AG04449 (cell line): ENCODE results near the gene CDH13.

Experiments used
- CTCF ChIA-PET: fragments of 350-600 bp; formaldehyde crosslinking; extraction: SDS; loops from one replicate; lab custom pipeline; 2021; ENCODE audit warnings: antibody characterized with exemption; lab: Yijun Ruan, JAX
- POLR2A ChIA-PET: fragments of 400-600, 350-600 bp; formaldehyde crosslinking; extraction: SDS; loops from one replicate; lab custom pipeline; 2020; ENCODE audit warnings: antibody characterized with exemption, inconsistent platforms; lab: Yijun Ruan, JAX
- DNase-seq: peaks from one replicate; pipeline ENCODE4 v3.0.0-alpha.2; 2010; ENCODE audit warnings: low read depth, low spot score
- H3K4me3 ChIP-seq: 2 replicates; pipeline ENCODE4 v1.5.1; 2011; ENCODE audit warnings: low read depth, mild to moderate bottlenecking, control low read depth, low read length
- TF ChIP-seq, protein P1 (sequence below): IDR thresholded peaks from one replicate; pipeline ENCODE4 v1.5.1; 2011; ENCODE audit warnings: mild to moderate bottlenecking, moderate library complexity, low read length, control low read depth, inconsistent platforms; ENCODE audit not compliant: insufficient read depth; ENCODE audit errors: missing control alignments

Gene CDH13

GRCh38 chr16:83116274-83116892 lies 489.6 kb downstream of the CDH13 start:
- no peak overlapping the region for H3K4me3 ChIP-seq
- TF ChIP-seq, protein P1, sequence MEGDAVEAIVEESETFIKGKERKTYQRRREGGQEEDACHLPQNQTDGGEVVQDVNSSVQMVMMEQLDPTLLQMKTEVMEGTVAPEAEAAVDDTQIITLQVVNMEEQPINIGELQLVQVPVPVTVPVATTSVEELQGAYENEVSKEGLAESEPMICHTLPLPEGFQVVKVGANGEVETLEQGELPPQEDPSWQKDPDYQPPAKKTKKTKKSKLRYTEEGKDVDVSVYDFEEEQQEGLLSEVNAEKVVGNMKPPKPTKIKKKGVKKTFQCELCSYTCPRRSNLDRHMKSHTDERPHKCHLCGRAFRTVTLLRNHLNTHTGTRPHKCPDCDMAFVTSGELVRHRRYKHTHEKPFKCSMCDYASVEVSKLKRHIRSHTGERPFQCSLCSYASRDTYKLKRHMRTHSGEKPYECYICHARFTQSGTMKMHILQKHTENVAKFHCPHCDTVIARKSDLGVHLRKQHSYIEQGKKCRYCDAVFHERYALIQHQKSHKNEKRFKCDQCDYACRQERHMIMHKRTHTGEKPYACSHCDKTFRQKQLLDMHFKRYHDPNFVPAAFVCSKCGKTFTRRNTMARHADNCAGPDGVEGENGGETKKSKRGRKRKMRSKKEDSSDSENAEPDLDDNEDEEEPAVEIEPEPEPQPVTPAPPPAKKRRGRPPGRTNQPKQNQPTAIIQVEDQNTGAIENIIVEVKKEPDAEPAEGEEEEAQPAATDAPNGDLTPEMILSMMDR = peak; percentile 2
- no peak for DNase-seq
- ChIA-PET CTCF (interaction anchor here (1.0 to 1.1 kb wide), 2 partner anchors 328 to 476 kb away, joined by 3 to 4 read pairs; no protein-coding TSS in a partner anchor), POLR2A (no interaction called here)

GRCh38 chr16:83117810-83118209 lies 491.0 kb downstream of the CDH13 start:
- CTCF ChIA-PET = no interaction called here
- POLR2A ChIA-PET = no interaction called here
- H3K4me3 ChIP-seq = no peak overlapping the region
- TF ChIP-seq, protein P1 = no peak
- DNase-seq = no peak

GRCh38 chr16:83118365-83118764 lies 491.6 kb downstream of the CDH13 start:
- TF ChIP-seq, protein P1 = no peak
- ChIA-PET CTCF (interaction anchor here (0.9 kb wide), 1 partner anchor 15 kb away, joined by 3 read pairs; no protein-coding TSS in a partner anchor), POLR2A (no interaction called here)
- DNase-seq = no peak
- no peak overlapping the region for H3K4me3 ChIP-seq

DNA sequence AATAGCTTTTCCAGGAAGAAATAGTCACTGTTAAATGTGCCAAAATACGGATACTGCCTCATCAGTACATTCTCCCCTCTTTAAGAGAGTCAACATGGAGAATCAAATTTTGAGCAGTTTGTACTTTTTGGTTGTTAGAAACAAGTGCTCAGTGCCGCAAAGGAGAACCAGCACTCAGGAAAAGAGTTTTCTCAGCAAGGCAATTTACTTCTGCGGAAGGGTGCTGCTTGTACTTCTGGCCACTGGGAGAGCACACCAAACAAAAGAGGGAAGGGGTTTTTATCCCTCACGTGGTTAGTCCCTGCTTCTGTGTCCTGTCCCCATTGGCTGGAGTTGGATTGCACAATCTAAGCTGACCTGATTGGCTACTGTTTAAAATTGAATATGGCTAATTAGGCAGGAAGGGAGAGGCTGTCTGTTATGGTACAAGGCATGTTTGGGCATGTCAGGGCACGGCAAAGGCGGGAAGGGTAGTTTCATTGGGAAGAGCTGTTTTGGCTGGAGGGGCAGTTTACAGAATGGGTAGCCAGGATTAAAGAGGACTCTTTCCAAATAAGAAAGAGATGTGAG lies 499.3 kb downstream of the CDH13 start:
- no peak overlapping the region for H3K4me3 ChIP-seq
- DNase-seq = no peak
- CTCF ChIA-PET = no interaction called here
- TF ChIP-seq, protein P1 = no peak
- POLR2A ChIA-PET = no interaction called here

- ChIA-PET POLR2A (no interaction called here), CTCF (interaction anchor here (1.6 kb wide), 1 partner anchor 9 kb away, joined by 4 read pairs; no protein-coding TSS in a partner anchor)
- no peak overlapping the region for H3K4me3 ChIP-seq
- DNase-seq = no peak
- TF ChIP-seq, protein P1 = no peak
Observed at GRCh38 chr16:83128041-83128440, 501.3 kb downstream of the CDH13 start.

DNA sequence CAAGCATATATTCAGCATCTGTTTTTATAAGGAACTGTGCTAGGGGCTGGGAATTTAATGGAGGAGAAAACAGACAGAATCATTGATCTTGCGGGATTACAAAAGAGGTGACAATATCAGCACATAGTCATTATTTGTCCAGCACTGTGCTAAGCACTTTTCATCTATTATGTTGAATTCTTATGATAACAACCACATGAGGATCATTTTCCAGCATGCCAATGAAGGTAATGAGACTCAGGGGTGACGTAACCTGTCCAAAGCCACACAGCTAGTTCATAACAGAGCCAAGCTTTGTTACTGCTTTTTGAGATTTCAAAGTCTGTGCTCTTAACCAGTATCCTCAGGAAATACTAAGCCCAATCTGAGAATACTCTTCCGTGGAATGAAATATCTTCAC lies 503.3 kb downstream of the CDH13 start:
- POLR2A ChIA-PET = no interaction called here
- H3K4me3 ChIP-seq = no peak overlapping the region
- TF ChIP-seq, protein P1 = no peak
- no peak for DNase-seq
- CTCF ChIA-PET = no interaction called here
